HCT116 (cell line): ENCODE measurements around the gene TRIOBP.
A peak's percentile ranks its signal among the peaks of the same experiment; 100 is the strongest.

Source experiments
- EZH2 ChIP-seq: fragments of 200-600 bp; sonication (generic); IDR thresholded peaks from 2 replicates; pipeline ENCODE4 v1.6.1; 2017; ENCODE audit warnings: antibody characterized with exemption, mixed run types
- POLR2AphosphoS5 ChIP-seq: IDR thresholded peaks from 2 replicates; pipeline ENCODE4 v1.6.1; 2011; ENCODE audit warnings: mild to moderate bottlenecking, low read depth, low read length, moderate library complexity
- SP1 ChIP-seq: IDR thresholded peaks from 2 replicates; pipeline ENCODE4 v1.6.1; 2012; ENCODE audit warnings: low read depth
- TF ChIP-seq, protein P1 (sequence below): IDR thresholded peaks from 2 replicates; pipeline ENCODE4 v1.6.1; 2012; ENCODE audit warnings: low read depth
- TF ChIP-seq, protein P2 (sequence below): IDR thresholded peaks from 2 replicates; pipeline ENCODE4 v1.6.1; 2012

DNA sequence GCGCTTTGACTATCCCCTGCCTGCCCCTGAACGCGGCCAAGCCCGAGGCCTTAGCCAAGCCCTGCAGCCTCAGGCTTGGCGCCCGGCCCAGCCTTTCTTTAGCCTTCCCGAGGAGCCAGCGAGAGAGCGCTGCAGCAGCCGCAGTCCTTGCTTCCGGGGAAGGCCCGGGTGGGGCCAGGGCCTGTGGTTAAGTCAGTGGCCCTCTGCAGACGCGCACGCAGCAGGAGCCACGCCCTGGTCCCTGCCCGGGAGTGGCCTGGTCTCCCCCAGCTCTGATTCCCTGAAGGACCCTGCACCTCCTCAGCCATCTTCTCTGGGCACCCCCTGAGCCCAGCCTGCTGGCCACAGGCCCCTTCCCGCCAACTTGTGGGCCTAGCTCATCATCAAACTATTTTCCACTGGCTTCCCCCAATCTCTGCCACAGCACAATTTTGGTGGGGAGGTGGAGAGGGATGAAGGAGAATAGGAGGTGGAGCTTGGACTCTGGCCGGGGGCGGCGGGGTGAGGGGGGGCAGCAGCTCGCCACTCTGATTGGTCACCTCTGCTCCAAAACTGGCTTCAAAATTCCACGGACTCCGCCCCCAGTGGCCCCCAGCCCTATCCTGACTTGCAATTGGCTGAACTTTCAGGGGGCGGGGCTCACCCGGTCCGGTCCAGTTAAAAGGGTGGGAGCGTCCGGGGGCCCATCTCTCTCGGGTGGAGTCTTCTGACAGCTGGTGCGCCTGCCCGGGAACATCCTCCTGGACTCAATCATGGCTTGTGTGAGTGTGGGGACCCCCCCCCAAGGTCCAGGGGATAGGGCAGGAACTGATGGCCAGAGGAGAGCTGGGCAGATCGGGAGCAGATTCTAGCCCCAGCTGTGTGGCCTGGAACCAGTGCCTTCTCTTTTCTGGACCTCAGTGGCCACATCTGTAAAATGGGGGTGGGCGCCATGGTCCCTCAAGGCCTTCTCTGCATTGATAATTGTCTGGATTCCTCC lies 21.6 kb upstream of the TRIOBP start, which contains the start of gene LGALS1:
- TF ChIP-seq, protein P1, sequence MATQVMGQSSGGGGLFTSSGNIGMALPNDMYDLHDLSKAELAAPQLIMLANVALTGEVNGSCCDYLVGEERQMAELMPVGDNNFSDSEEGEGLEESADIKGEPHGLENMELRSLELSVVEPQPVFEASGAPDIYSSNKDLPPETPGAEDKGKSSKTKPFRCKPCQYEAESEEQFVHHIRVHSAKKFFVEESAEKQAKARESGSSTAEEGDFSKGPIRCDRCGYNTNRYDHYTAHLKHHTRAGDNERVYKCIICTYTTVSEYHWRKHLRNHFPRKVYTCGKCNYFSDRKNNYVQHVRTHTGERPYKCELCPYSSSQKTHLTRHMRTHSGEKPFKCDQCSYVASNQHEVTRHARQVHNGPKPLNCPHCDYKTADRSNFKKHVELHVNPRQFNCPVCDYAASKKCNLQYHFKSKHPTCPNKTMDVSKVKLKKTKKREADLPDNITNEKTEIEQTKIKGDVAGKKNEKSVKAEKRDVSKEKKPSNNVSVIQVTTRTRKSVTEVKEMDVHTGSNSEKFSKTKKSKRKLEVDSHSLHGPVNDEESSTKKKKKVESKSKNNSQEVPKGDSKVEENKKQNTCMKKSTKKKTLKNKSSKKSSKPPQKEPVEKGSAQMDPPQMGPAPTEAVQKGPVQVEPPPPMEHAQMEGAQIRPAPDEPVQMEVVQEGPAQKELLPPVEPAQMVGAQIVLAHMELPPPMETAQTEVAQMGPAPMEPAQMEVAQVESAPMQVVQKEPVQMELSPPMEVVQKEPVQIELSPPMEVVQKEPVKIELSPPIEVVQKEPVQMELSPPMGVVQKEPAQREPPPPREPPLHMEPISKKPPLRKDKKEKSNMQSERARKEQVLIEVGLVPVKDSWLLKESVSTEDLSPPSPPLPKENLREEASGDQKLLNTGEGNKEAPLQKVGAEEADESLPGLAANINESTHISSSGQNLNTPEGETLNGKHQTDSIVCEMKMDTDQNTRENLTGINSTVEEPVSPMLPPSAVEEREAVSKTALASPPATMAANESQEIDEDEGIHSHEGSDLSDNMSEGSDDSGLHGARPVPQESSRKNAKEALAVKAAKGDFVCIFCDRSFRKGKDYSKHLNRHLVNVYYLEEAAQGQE: no peak
- TF ChIP-seq POLR2AphosphoS5: peak; percentile 87
- TF ChIP-seq EZH2: no peak
- no peak for TF ChIP-seq SP1
- TF ChIP-seq, protein P2, sequence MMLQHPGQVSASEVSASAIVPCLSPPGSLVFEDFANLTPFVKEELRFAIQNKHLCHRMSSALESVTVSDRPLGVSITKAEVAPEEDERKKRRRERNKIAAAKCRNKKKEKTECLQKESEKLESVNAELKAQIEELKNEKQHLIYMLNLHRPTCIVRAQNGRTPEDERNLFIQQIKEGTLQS: no peak
